Natural killer cell (primary cell): ENCODE results near the gene LRRN4. TPM values are rescaled to one million over a fixed set of nuclear protein-coding genes. Genes with fewer than 3 reads are reported as not detected.

Experiments
- ATAC-seq, 3 donors: fragments of 150-1000 bp in 2 of 3; fragments of 200-7000 bp in 1 of 3; cut with Tn5 transposase; 1 replicate in 1 of 3; 2 replicates in 2 of 3; pipeline ENCODE4 v1.10.0; 2021; ENCODE audit warnings: mild to moderate bottlenecking in 2 of 3, moderate library complexity in 2 of 3
- DNase-seq, 2 donors: peaks; one replicate each; pipeline versions ENCODE4 v3.0.0 to v3.0.0-alpha.2; 2013 to 2021; ENCODE audit warnings: mixed read lengths in 1 of 2
- H3K27ac ChIP-seq: one replicate; pipeline ENCODE4 v1.5.1; 2013; ENCODE audit warnings: mild to moderate bottlenecking, low read length
- H3K27me3 ChIP-seq: one replicate; pipeline ENCODE4 v1.6.1; 2013; ENCODE audit warnings: low read length; ENCODE audit not compliant: control insufficient read depth, insufficient read depth
- H3K36me3 ChIP-seq: one replicate; pipeline ENCODE4 v1.6.1; 2013; ENCODE audit warnings: low read length; ENCODE audit not compliant: control insufficient read depth, insufficient read depth
- H3K4me1 ChIP-seq: one replicate; pipeline ENCODE4 v1.6.1; 2013; ENCODE audit warnings: low read length; ENCODE audit not compliant: control insufficient read depth, insufficient read depth
- H3K4me3 ChIP-seq: one replicate; pipeline ENCODE4 v1.5.1; 2013; ENCODE audit warnings: low read length
- H3K9me3 ChIP-seq: one replicate; pipeline ENCODE4 v1.6.1; 2013; ENCODE audit warnings: low read length; ENCODE audit not compliant: control insufficient read depth, insufficient read depth
- H3K27ac Mint-ChIP-seq, 2 donors: one replicate each; pipeline ENCODE4 v1.8.0; 2022; ENCODE audit warnings: mild to moderate bottlenecking in 2 of 2, mixed read lengths in 2 of 2, moderate library complexity in 1 of 2
- H3K27me3 Mint-ChIP-seq, 2 donors: one replicate each; pipeline ENCODE4 v1.8.0; 2022; ENCODE audit warnings: low read depth in 2 of 2, mixed read lengths in 2 of 2
- H3K36me3 Mint-ChIP-seq: one replicate; pipeline ENCODE4 v1.8.0; 2022; ENCODE audit warnings: mixed read lengths
- H3K4me1 Mint-ChIP-seq, 2 donors: one replicate each; pipeline ENCODE4 v1.8.0; 2022; ENCODE audit warnings: mixed read lengths in 2 of 2
- H3K4me3 Mint-ChIP-seq: one replicate; pipeline ENCODE4 v1.8.0; 2022; ENCODE audit warnings: mild to moderate bottlenecking, moderate library complexity, mixed read lengths
- H3K9me3 Mint-ChIP-seq, 2 donors: one replicate each; pipeline ENCODE4 v1.8.0; 2022; ENCODE audit warnings: mixed read lengths in 2 of 2
- WGBS: methylation state at CpG from one replicate; pipeline ENCODE4 v1.1.7; 2013; ENCODE audit warnings: missing lambda C conversion rate; ENCODE audit not compliant: insufficient coverage; 5-methylcytosine and 5-hydroxymethylcytosine counted together
- intact Hi-C: fragments of 100-400 bp; cut with micrococcal nuclease; formaldehyde crosslinking; loops from one replicate; pipeline ENCODE4 v1.14.2; 2022
- total RNA-seq, 4 donors: library from RNA; stranded (reverse); fragments of 120-200 nt in 1 of 4; gene quantifications; one replicate each; pipeline versions ENCODE4 v1.2.3 to v1.2.4, GENCODE V29; 2013 to 2022
- TF ChIP-seq, protein P1 (sequence below): fragments of 200-600 bp; IDR thresholded peaks from one replicate; pipeline ENCODE4 v1.8.0; 2022; ENCODE audit warnings: antibody characterized with exemption

The LRRN4 gene
- not detected for total RNA-seq
- not detected for total RNA-seq (2013)

DNA sequence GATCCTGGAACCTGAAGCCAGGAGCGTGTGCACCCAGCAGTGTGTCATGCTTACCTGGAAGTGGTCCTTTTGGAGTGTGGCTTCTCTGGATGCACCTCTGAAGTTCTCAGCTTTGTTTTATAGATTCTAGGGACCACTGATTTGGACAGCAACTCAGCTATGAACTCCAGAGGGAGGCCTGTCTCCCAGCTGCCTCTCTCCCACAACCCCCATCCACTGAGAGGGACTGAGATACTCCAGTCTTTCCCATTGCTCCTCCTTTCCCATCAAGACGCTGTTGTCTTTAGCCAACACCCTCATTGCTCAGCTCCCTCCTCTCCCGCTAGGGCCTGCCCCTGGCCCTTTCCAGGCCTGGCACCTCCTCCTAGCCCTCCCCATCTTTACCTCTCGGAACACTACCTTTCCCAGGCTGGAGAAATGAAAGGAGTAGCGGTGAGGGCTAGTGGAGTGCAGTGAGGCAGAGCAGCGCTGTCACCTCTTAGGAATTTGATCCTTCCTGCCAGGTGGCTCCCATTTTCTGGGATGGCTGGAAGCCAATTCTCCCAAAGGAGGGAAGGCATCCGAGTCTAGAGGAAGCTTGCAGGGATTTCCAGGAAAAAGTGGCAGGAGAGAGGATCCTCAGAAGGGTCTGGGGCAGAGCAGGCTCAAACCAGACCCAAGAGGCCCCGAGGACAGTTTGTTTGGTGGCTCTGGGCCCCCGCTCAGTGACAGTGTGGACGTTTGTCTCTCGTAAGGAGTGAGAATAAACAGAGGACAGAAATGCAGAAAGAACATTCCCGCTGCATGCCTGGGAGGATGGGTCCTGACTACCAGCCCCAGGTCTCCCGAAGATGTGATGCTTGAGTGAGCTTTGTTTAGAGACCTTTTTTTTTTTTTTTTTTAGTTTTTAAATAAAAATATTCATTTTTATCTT lies at the start of gene LRRN4:
LRRN4 (minus strand) TSS at position 285 of the 913 bp plus-strand sequence. CDS start 1,261 bp downstream, outside the sequence.
- WGBS, result 78% methylated on average over 11 of the region's 13 CpGs
- Mint-ChIP-seq H3K9me3 (no peaks in the 10 kb centered on the region), H3K27me3 (peaks cover 27 to 34% of the 10 kb centered on the region in 2 donors), H3K36me3 (no peaks in the 10 kb centered on the region), H3K4me3 (no peak within 1 kb of the TSS), H3K4me1 (peaks cover 2 to 6% of the 10 kb centered on the region in 2 donors), H3K27ac (no peak within 1 kb of the TSS)
- TF ChIP-seq, protein P1, sequence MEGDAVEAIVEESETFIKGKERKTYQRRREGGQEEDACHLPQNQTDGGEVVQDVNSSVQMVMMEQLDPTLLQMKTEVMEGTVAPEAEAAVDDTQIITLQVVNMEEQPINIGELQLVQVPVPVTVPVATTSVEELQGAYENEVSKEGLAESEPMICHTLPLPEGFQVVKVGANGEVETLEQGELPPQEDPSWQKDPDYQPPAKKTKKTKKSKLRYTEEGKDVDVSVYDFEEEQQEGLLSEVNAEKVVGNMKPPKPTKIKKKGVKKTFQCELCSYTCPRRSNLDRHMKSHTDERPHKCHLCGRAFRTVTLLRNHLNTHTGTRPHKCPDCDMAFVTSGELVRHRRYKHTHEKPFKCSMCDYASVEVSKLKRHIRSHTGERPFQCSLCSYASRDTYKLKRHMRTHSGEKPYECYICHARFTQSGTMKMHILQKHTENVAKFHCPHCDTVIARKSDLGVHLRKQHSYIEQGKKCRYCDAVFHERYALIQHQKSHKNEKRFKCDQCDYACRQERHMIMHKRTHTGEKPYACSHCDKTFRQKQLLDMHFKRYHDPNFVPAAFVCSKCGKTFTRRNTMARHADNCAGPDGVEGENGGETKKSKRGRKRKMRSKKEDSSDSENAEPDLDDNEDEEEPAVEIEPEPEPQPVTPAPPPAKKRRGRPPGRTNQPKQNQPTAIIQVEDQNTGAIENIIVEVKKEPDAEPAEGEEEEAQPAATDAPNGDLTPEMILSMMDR, result no peak
- H3K4me3 ChIP-seq, result no peak within 1 kb of the TSS
- ATAC-seq, result no peak
- H3K36me3 ChIP-seq, result no peaks in the 10 kb centered on the region
- H3K27me3 ChIP-seq, result peaks cover 13% of the 10 kb centered on the region
- no peak for DNase-seq
- H3K27ac ChIP-seq, result no peak within 1 kb of the TSS
- intact Hi-C loops, result no loop called here
- H3K4me1 ChIP-seq, result no peaks in the 10 kb centered on the region
- H3K9me3 ChIP-seq, result no peaks in the 10 kb centered on the region

DNA sequence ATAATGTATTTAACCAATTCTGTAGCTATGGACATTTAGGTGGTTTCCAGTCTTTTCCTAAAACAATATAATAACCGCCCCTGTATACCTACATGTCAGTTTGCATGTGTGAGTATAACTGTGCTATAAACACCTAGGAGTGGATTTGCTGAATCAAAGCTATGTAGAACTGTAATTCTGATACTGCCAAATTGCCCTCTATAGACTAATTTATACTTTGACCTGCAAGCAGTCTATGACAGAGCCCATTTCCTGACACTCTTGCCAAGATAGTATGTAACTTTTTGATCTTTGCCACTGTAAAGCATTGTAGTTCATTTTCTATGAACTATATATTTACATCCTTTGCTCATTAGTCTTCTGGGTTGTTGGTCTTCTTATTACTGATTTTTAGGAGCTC lies 49.4 kb upstream of the LRRN4 start:
- peaks cover 5 to 16% of the 10 kb centered on the region in 2 donors for H3K27me3 Mint-ChIP-seq
- Histone ChIP-seq H3K4me3 (no peak overlapping the region), H3K4me1 (no peaks in the 10 kb centered on the region), H3K9me3 (no peaks in the 10 kb centered on the region), H3K27ac (no peak overlapping the region), H3K27me3 (peaks cover 2% of the 10 kb centered on the region), H3K36me3 (no peaks in the 10 kb centered on the region)
- no peak overlapping the region for H3K27ac Mint-ChIP-seq
- TF ChIP-seq, protein P1, result no peak
- no peaks in the 10 kb centered on the region for H3K36me3 Mint-ChIP-seq
- H3K4me1 Mint-ChIP-seq, result no peaks in the 10 kb centered on the region
- no CpG with 5 or more reads among the region's 1 CpG for WGBS
- intact Hi-C loops, result no loop called here
- ATAC-seq (no peak), DNase-seq (no peak)
- no peak overlapping the region for H3K4me3 Mint-ChIP-seq
- H3K9me3 Mint-ChIP-seq, result no peaks in the 10 kb centered on the region

DNA sequence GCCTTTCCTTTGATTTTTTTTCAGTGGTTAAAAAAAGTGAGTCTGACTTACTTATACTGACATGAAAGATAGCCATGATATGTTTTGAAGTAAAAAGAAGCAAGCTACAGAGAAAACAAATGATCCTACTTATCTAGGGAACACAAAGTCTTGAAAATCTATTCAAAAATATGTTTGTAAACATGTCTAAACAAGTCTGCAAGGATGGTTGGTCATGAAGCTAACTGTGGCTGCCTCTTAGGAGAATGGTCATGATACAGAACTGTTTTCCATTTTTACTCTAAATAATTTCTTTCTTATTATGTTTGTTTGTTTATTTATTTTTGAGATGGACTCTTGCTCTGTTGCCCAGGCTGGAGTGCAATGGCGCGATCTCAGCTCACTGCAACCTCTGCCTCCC lies 47.5 kb upstream of the LRRN4 start:
- WGBS, result 100% methylated on average over 2 of the region's 2 CpGs

More for the DNA sequence above, 47.5 kb upstream of the LRRN4 start:
- Histone ChIP-seq H3K4me3 (no peak overlapping the region), H3K9me3 (no peaks in the 10 kb centered on the region), H3K27ac (no peak overlapping the region), H3K4me1 (no peaks in the 10 kb centered on the region), H3K36me3 (no peaks in the 10 kb centered on the region), H3K27me3 (peaks cover 2% of the 10 kb centered on the region)
- Mint-ChIP-seq H3K4me1 (no peaks in the 10 kb centered on the region), H3K27ac (no peak overlapping the region), H3K9me3 (no peaks in the 10 kb centered on the region), H3K36me3 (no peaks in the 10 kb centered on the region), H3K4me3 (no peak overlapping the region), H3K27me3 (peaks cover 4 to 22% of the 10 kb centered on the region in 2 donors)
- intact Hi-C loops, result no loop called here
- TF ChIP-seq, protein P1, result no peak
- ATAC-seq, result no peak
- no peak for DNase-seq
